ENCODE data around the gene DAB1.

Gene DAB1

GRCh38 chr1:56975446-56975845 lies 448.4 kb downstream of the DAB1 start:
- DNase-seq (ENCODE audit: low read depth) = no peak

GRCh38 chr1:56973923-56974742 lies 449.7 kb downstream of the DAB1 start:
- peak; percentile 2 for DNase-seq (ENCODE audit: low read depth)

- no peak for DNase-seq (ENCODE audit: low read depth)
These were observed 450.9 kb downstream of the DAB1 start for GRCh38 chr1:56972976-56973375.

- DNase-seq (ENCODE audit: low read depth) = no peak
These were observed 453.6 kb downstream of the DAB1 start for GRCh38 chr1:56970280-56970679.

- DNase-seq (ENCODE audit: low read depth) = no peak
These were observed 454.9 kb downstream of the DAB1 start for GRCh38 chr1:56968878-56969495.

- no peak for DNase-seq (ENCODE audit: low read depth)
These were observed 455.7 kb downstream of the DAB1 start for GRCh38 chr1:56967900-56968832.

- no peak for DNase-seq (ENCODE audit: low read depth)
These were observed 456.5 kb downstream of the DAB1 start for GRCh38 chr1:56967355-56967754.

GRCh38 chr1:56966698-56966999 lies 457.2 kb downstream of the DAB1 start:
- no peak for DNase-seq (ENCODE audit: low read depth)

GRCh38 chr1:56965916-56966697 lies 457.8 kb downstream of the DAB1 start, which contains the start of gene C8B:
TSS of gene C8B (minus strand) at chr1:56966015. CDS start at chr1:56965948, 67 bp downstream.
- DNase-seq (ENCODE audit: low read depth) = no peak

GRCh38 chr1:56965191-56965590 lies 458.7 kb downstream of the DAB1 start:
- DNase-seq (ENCODE audit: low read depth) = no peak

- DNase-seq (ENCODE audit: low read depth) = no peak
These were observed 459.4 kb downstream of the DAB1 start for GRCh38 chr1:56964349-56965017.

GRCh38 chr1:56963667-56964066 lies 460.2 kb downstream of the DAB1 start:
- DNase-seq (ENCODE audit: low read depth) = peak; percentile 5

- DNase-seq (ENCODE audit: low read depth) = no peak
These were observed 462.4 kb downstream of the DAB1 start for GRCh38 chr1:56961426-56961825.

GRCh38 chr1:56958526-56958925 lies 465.3 kb downstream of the DAB1 start:
- peak; percentile 22 for DNase-seq (ENCODE audit: low read depth)

GRCh38 chr1:56957931-56958330 lies 465.9 kb downstream of the DAB1 start:
- no peak for DNase-seq (ENCODE audit: low read depth)

- DNase-seq (ENCODE audit: low read depth) = no peak
These were observed 469.2 kb downstream of the DAB1 start for GRCh38 chr1:56954664-56955063.

- no peak for DNase-seq (ENCODE audit: low read depth)
These were observed 470.5 kb downstream of the DAB1 start for GRCh38 chr1:56953386-56953785.

GRCh38 chr1:56952501-56952900 lies 471.4 kb downstream of the DAB1 start:
- DNase-seq (ENCODE audit: low read depth) = no peak

GRCh38 chr1:56948403-56949023 lies 475.3 kb downstream of the DAB1 start:
- no peak for DNase-seq (ENCODE audit: low read depth)
